NCI-H1436 treated with DMSO at 0.1 percent for 48 hours (cell line): ENCODE results near the gene CCDC177.

ENCODE experiments used
- DNase-seq: peaks from one replicate; lab custom pipeline; 2025; lab: John Stamatoyannopoulos, UW

The CCDC177 gene

GRCh38 chr14:69574263-69574953 lies at the start of gene CCDC177:
Gene CCDC177 (minus strand): TSS chr14:69574871. CDS start chr14:69573622, 1,249 bp downstream.
- DNase-seq: no peak

- no peak for DNase-seq
Observed at GRCh38 chr14:69624136-69624535, 49.5 kb upstream of the CCDC177 start.

GRCh38 chr14:69620981-69621380 lies 46.3 kb upstream of the CCDC177 start:
- no peak for DNase-seq

GRCh38 chr14:69620211-69620611 lies 45.5 kb upstream of the CCDC177 start:
- no peak for DNase-seq

- DNase-seq: no peak
Observed at GRCh38 chr14:69619012-69619411, 44.3 kb upstream of the CCDC177 start.

- DNase-seq: no peak
Observed at GRCh38 chr14:69617796-69618195, 43.1 kb upstream of the CCDC177 start.

GRCh38 chr14:69616408-69616773 lies 41.7 kb upstream of the CCDC177 start:
- DNase-seq: no peak

- no peak for DNase-seq
Observed at GRCh38 chr14:69615496-69616407, 41.1 kb upstream of the CCDC177 start.

- no peak for DNase-seq
Observed at GRCh38 chr14:69615121-69615495, 40.4 kb upstream of the CCDC177 start.

GRCh38 chr14:69614592-69614991 lies 39.9 kb upstream of the CCDC177 start:
- no peak for DNase-seq

- DNase-seq: no peak
Observed at GRCh38 chr14:69613312-69614073, 38.8 kb upstream of the CCDC177 start.

GRCh38 chr14:69612783-69613130 lies 38.1 kb upstream of the CCDC177 start:
- DNase-seq: no peak

- no peak for DNase-seq
Observed at GRCh38 chr14:69612014-69612782, 37.5 kb upstream of the CCDC177 start.

GRCh38 chr14:69611172-69612013 lies 36.7 kb upstream of the CCDC177 start, which contains the start of gene SUSD6:
Gene SUSD6 (plus strand): TSS chr14:69611596. CDS start chr14:69658593, 46,997 bp downstream.
- DNase-seq: peak; percentile 46

- DNase-seq: no peak
Observed at GRCh38 chr14:69610874-69611171, 36.2 kb upstream of the CCDC177 start.

- DNase-seq: no peak
Observed at GRCh38 chr14:69610020-69610873, 35.6 kb upstream of the CCDC177 start.

GRCh38 chr14:69606258-69607184 lies 31.9 kb upstream of the CCDC177 start:
- no peak for DNase-seq

GRCh38 chr14:69605738-69606137 lies 31.1 kb upstream of the CCDC177 start:
- DNase-seq: no peak

GRCh38 chr14:69600304-69600891 lies 25.7 kb upstream of the CCDC177 start:
- DNase-seq: no peak
